A673 (cell line): ENCODE results near the gene WDR46.

Experiments used
- CTCF ChIP-seq: fragments of 300-800, 200-600 bp; sonication (generic); conservative IDR thresholded peaks from 2 replicates; pipeline ENCODE4 v1.5.1; 2017; ENCODE audit warnings: low read depth, mild to moderate bottlenecking, antibody characterized with exemption, low read length, moderate library complexity, mixed read lengths
- EZH2 ChIP-seq: fragments of 200-600 bp; sonication (generic); IDR thresholded peaks from 2 replicates; pipeline ENCODE4 v1.6.1; 2017; ENCODE audit warnings: borderline replicate concordance, low read depth, mild to moderate bottlenecking, mixed read lengths, antibody characterized with exemption, low read length; ENCODE audit not compliant: poor library complexity, severe bottlenecking

DNA sequence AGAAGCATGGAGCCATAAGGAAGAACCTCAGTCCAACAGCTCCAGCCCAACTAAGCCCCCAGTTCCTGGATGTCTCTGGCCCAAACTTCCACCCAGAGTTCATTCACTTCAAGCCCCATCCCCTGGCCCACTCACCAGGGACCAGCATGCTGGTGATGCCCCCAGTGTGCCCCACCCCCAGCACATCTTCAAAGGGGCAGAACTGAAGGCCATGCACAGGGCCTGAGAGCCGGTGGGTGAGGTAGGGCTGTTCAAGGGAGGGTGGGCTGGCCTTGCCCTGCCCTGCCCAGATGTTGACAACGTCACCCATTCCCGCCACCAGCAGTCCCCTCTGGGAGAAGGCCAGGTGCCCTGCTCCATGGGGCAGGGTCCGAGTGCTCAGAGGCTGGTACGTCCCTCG lies 8.5 kb downstream of the WDR46 start:
- TF ChIP-seq EZH2 (no peak), CTCF (no peak)
